Panc1 (cell line): ENCODE measurements around the gene COL23A1. TPM values are rescaled to one million over a fixed set of nuclear protein-coding genes. Genes with fewer than 3 reads are reported as not detected.

ENCODE experiments used
- ATAC-seq: fragments of 200-7000 bp; cut with Tn5 transposase; 2 replicates; pipeline ENCODE4 v1.9.1; 2020; ENCODE audit warnings: mild to moderate bottlenecking, moderate library complexity
- BruUV-seq: library from RNA; stranded (reverse); fragments of 400-500 nt; replicated peaks from 2 replicates; lab custom pipeline; 2021; lab: Mats Ljungman, UMichigan
- CTCF ChIA-PET: fragments of 300-600 bp; sonication (Branson Sonifier 250); formaldehyde crosslinking; loops from one replicate; lab custom pipeline; 2022; ENCODE audit warnings: antibody characterized with exemption; lab: Charles Lee
- POLR2A ChIA-PET: fragments of 300-600 bp; sonication (Branson Sonifier 250); formaldehyde crosslinking; loops from one replicate; lab custom pipeline; 2022; ENCODE audit warnings: antibody characterized with exemption; lab: Charles Lee
- DNase-seq: peaks from one replicate; pipeline ENCODE4 v3.0.0-alpha.2; 2010; ENCODE audit warnings: low read depth, low spot score
- H3K27ac ChIP-seq: 2 replicates; pipeline ENCODE4 v1.5.1; 2011; ENCODE audit warnings: mild to moderate bottlenecking, low read length, inconsistent platforms
- H3K27me3 ChIP-seq: fragments of 200-500 bp; sonication (Bioruptor generic); 2 replicates; pipeline ENCODE4 v1.6.0; 2014; ENCODE audit warnings: low read length, inconsistent platforms; ENCODE audit not compliant: control insufficient read depth, insufficient read depth
- H3K36me3 ChIP-seq: fragments of 200-500 bp; sonication (Bioruptor generic); 2 replicates; pipeline ENCODE4 v1.5.1; 2014; ENCODE audit warnings: inconsistent platforms, mild to moderate bottlenecking, low read length, moderate library complexity; ENCODE audit not compliant: control insufficient read depth, insufficient read depth
- H3K4me1 ChIP-seq: 2 replicates; pipeline ENCODE4 v1.5.1; 2011; ENCODE audit warnings: inconsistent platforms, mild to moderate bottlenecking, low read length, moderate library complexity; ENCODE audit not compliant: control insufficient read depth, insufficient read depth
- H3K4me3 ChIP-seq, 2 experiments: 2 replicates each; pipeline ENCODE4 v1.5.1; 2011 to 2012; ENCODE audit warnings: low read depth in 2 of 2, low read length in 2 of 2, mild to moderate bottlenecking in 2 of 2, inconsistent platforms in 1 of 2, moderate library complexity in 1 of 2
- H3K9me3 ChIP-seq: fragments of 200-500 bp; sonication (Bioruptor generic); 2 replicates; pipeline ENCODE4 v1.5.1; 2014; ENCODE audit warnings: low read depth, mild to moderate bottlenecking, inconsistent platforms, low read length, moderate library complexity; ENCODE audit not compliant: control insufficient read depth, insufficient read depth
- CTCF ChIP-seq: fragments of 450-650 bp; IDR thresholded peaks from 2 replicates; pipeline ENCODE4 v1.5.1; 2017; ENCODE audit warnings: mild to moderate bottlenecking
- POLR2AphosphoS5 ChIP-seq: IDR thresholded peaks from 2 replicates; pipeline ENCODE4 v1.6.1; 2012; ENCODE audit warnings: mild to moderate bottlenecking, low read depth, low read length, moderate library complexity
- REST ChIP-seq, 2 experiments: IDR thresholded peaks; 2 replicates each; pipeline ENCODE4 v1.6.1; 2011 to 2012; ENCODE audit warnings: low read depth in 2 of 2, control low read depth in 1 of 2, low read length in 1 of 2, mild to moderate bottlenecking in 1 of 2, moderate library complexity in 1 of 2; ENCODE audit not compliant: insufficient read depth in 1 of 2
- SIN3A ChIP-seq: IDR thresholded peaks from 2 replicates; pipeline ENCODE4 v1.6.1; 2012; ENCODE audit warnings: low read depth, mild to moderate bottlenecking, low read length, moderate library complexity, borderline replicate concordance; ENCODE audit not compliant: insufficient read depth
- TCF7L2 ChIP-seq: IDR thresholded peaks from 2 replicates; pipeline ENCODE4 v1.6.1; 2011; ENCODE audit warnings: mild to moderate bottlenecking, low read depth, low read length, inconsistent platforms
- in situ Hi-C: cut with HindIII; loops from 2 replicates; pipeline ENCODE4 v1.10.0; 2016; ENCODE audit warnings: low sequenced_read_pairs, low pct_unique_long_range_greater_than_20kb
- intact Hi-C: fragments of 100-400 bp; cut with micrococcal nuclease; formaldehyde crosslinking; loops from one replicate; pipeline ENCODE4 v1.10.0; 2022; ENCODE audit not compliant: unreplicated experiment
- total RNA-seq: library from RNA; stranded (reverse); gene quantifications from one replicate; pipeline ENCODE4 v1.2.1, GENCODE V29; 2021; ENCODE audit not compliant: unreplicated experiment

The COL23A1 gene
- total RNA-seq, 1 experiment from 2014 or later: 0.05 TPM

GRCh38 chr5:178560911-178561310 lies 29.3 kb downstream of the COL23A1 start:
- ATAC-seq (no peak), DNase-seq (no peak)
- Histone ChIP-seq H3K27ac (no peak overlapping the region), H3K4me3 (no peak overlapping the region), H3K36me3 (no peaks in the 10 kb centered on the region), H3K27me3 (no peaks in the 10 kb centered on the region; the same call in 1 of the 2 replicates), H3K4me1 (no peaks in the 10 kb centered on the region), H3K9me3 (no peaks in the 10 kb centered on the region)
- TF ChIP-seq TCF7L2: no peak
- no peak for TF ChIP-seq REST (IDR thresholded peaks at IDR 0.05; ENCODE audit: insufficient read depth in 1 of 2, low read depth in 2 of 2, low read length in 1 of 2)
- TF ChIP-seq SIN3A: no peak
- TF ChIP-seq POLR2AphosphoS5: no peak
- no peak for TF ChIP-seq CTCF
- POLR2A ChIA-PET: no interaction called here
- CTCF ChIA-PET: interaction anchor here (0.7 kb wide), 1 partner anchor 89 kb away, joined by 3 read pairs; no protein-coding TSS in a partner anchor
- intact Hi-C loops (no loop called here), in situ Hi-C loops (no loop called here)
- no TSS peak for BruUV-seq

DNA sequence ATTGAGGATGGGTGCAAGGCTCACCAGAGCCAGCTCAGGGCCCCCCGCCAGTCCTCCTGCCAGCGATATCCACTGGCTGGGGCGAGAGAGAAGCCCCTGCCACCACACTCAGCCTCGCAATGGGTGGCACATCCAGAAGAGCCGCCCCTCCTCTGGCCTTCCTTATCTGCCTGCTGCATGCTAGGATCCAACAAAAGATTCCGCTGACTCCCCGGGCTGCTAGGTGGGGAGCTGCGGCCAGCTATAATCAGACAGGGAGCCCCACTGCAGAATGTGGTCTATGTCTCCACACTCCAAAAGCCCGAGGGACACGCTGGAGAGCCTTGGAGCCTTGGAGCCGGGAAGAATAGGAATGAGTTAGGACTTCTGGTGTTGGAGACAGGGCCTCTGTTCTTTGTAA lies 32.8 kb downstream of the COL23A1 start:
- Histone ChIP-seq H3K4me1 (no peaks in the 10 kb centered on the region), H3K27ac (no peak overlapping the region), H3K9me3 (no peaks in the 10 kb centered on the region), H3K27me3 (no peaks in the 10 kb centered on the region; the same call in 1 of the 2 replicates), H3K36me3 (no peaks in the 10 kb centered on the region), H3K4me3 (no peak overlapping the region)
- TF ChIP-seq POLR2AphosphoS5 (no peak), TCF7L2 (no peak)
- intact Hi-C loops: no loop called here
- BruUV-seq: no TSS peak
- CTCF ChIA-PET: no interaction called here
- POLR2A ChIA-PET: no interaction called here
- ATAC-seq: no peak
- in situ Hi-C loops: no loop called here
- DNase-seq: no peak

GRCh38 chr5:178555771-178556211 lies 34.4 kb downstream of the COL23A1 start:
- in situ Hi-C loops: no loop called here
- ATAC-seq (no peak), DNase-seq (no peak)
- H3K9me3 ChIP-seq: no peaks in the 10 kb centered on the region
- no TSS peak for BruUV-seq
- ChIA-PET POLR2A (no interaction called here), CTCF (interaction anchor here (0.6 kb wide), 2 partner anchors 84 to 136 kb away, joined by 5 to 7 read pairs; no protein-coding TSS in a partner anchor)
- H3K4me3 ChIP-seq: no peak overlapping the region
- no peak for TF ChIP-seq REST (IDR thresholded peaks at IDR 0.05; ENCODE audit: insufficient read depth in 1 of 2, low read depth in 2 of 2, low read length in 1 of 2)
- TF ChIP-seq POLR2AphosphoS5: no peak
- H3K27ac ChIP-seq: no peak overlapping the region
- no peaks in the 10 kb centered on the region for H3K4me1 ChIP-seq
- intact Hi-C loops: loop anchor here (2.0 kb wide), 1 partner anchor 275 kb away; no protein-coding TSS in a partner anchor
- peaks cover 2% of the 10 kb centered on the region; the same call in 1 of the 2 replicates for H3K27me3 ChIP-seq
- no peaks in the 10 kb centered on the region for H3K36me3 ChIP-seq
